Neural crest cell (in vitro differentiated cells): ENCODE data around the gene NECTIN2. TPM values are rescaled to one million over a fixed set of nuclear protein-coding genes. Genes with fewer than 3 reads are reported as not detected.
A peak's percentile ranks its signal among the peaks of the same experiment; 100 is the strongest.
"Not testable (repeated sequence)": the region's sequence is repeated elsewhere in the genome, so short reads cannot be mapped to it uniquely, and the experiment has no call there.

Experiments
- DNase-seq: peaks from one replicate; pipeline ENCODE4 v3.0.0; 2021; ENCODE audit warnings: low read depth, mixed read lengths, low spot score
- H3K27ac Mint-ChIP-seq: one replicate; pipeline ENCODE4 v1.8.0; 2021; ENCODE audit warnings: mild to moderate bottlenecking, mixed read lengths; ENCODE audit not compliant: unreplicated experiment
- H3K27me3 Mint-ChIP-seq: 2 replicates; pipeline ENCODE4 v1.8.0; 2021; ENCODE audit warnings: low read depth, mild to moderate bottlenecking, mixed read lengths
- H3K36me3 Mint-ChIP-seq: 2 replicates; pipeline ENCODE4 v1.8.0; 2021; ENCODE audit warnings: low read depth, mild to moderate bottlenecking, mixed read lengths
- H3K4me1 Mint-ChIP-seq: 2 replicates; pipeline ENCODE4 v1.8.0; 2021; ENCODE audit warnings: mixed read lengths
- H3K4me3 Mint-ChIP-seq: one replicate; pipeline ENCODE4 v1.8.0; 2021; ENCODE audit warnings: mild to moderate bottlenecking, mixed read lengths
- H3K9me3 Mint-ChIP-seq: 2 replicates; pipeline ENCODE4 v1.8.0; 2021; ENCODE audit warnings: mixed read lengths
- CTCF ChIP-seq: fragments of 200-600 bp; sonication (generic); conservative IDR thresholded peaks from 2 replicates; pipeline ENCODE4 v1.5.0; 2021; ENCODE audit warnings: antibody characterized with exemption, mild to moderate bottlenecking
- total RNA-seq: library from RNA; stranded (reverse); gene quantifications from 2 replicates; pipeline ENCODE4 v1.2.1, GENCODE V29; 2021

Gene NECTIN2
- total RNA-seq, 1 donor from 2014 or later: 76.2 TPM

GRCh38 chr19:44851427-44851826 is 5.3 kb downstream of the NECTIN2 start:
- Mint-ChIP-seq H3K27me3 (no peaks in the 10 kb centered on the region), H3K9me3 (no peaks in the 10 kb centered on the region), H3K4me3 (no peak overlapping the region), H3K27ac (no peak overlapping the region), H3K4me1 (peaks cover 37% of the 10 kb centered on the region), H3K36me3 (no peaks in the 10 kb centered on the region)
- no peak for DNase-seq
- no peak for TF ChIP-seq CTCF

GRCh38 chr19:44855606-44856005 is 9.5 kb downstream of the NECTIN2 start:
- H3K27me3 Mint-ChIP-seq: no peaks in the 10 kb centered on the region
- no peaks in the 10 kb centered on the region for H3K36me3 Mint-ChIP-seq
- TF ChIP-seq CTCF: no peak
- H3K9me3 Mint-ChIP-seq: no peaks in the 10 kb centered on the region
- peaks cover 4% of the 10 kb centered on the region for H3K4me1 Mint-ChIP-seq
- no peak for DNase-seq
- H3K27ac Mint-ChIP-seq: no peak overlapping the region
- H3K4me3 Mint-ChIP-seq: no peak overlapping the region

- peak overlapping the region; percentile 5 for H3K27ac Mint-ChIP-seq
- peaks cover 9% of the 10 kb centered on the region for H3K36me3 Mint-ChIP-seq
- no peak for DNase-seq
- no peak for TF ChIP-seq CTCF
- no peak overlapping the region for H3K4me3 Mint-ChIP-seq
- peaks cover 2% of the 10 kb centered on the region for H3K9me3 Mint-ChIP-seq
- no peaks in the 10 kb centered on the region for H3K27me3 Mint-ChIP-seq
- H3K4me1 Mint-ChIP-seq: peaks cover 4% of the 10 kb centered on the region
Observed at GRCh38 chr19:44856421-44857083, 10.5 kb downstream of the NECTIN2 start.

- no peak for DNase-seq
- H3K27ac Mint-ChIP-seq: no peak overlapping the region
- H3K4me3 Mint-ChIP-seq: no peak overlapping the region
- H3K9me3 Mint-ChIP-seq: peaks cover 3% of the 10 kb centered on the region
- no peaks in the 10 kb centered on the region for H3K4me1 Mint-ChIP-seq
- no peak for TF ChIP-seq CTCF
- H3K36me3 Mint-ChIP-seq: peaks cover 14% of the 10 kb centered on the region
- H3K27me3 Mint-ChIP-seq: no peaks in the 10 kb centered on the region
Observed at GRCh38 chr19:44857837-44858236, 11.7 kb downstream of the NECTIN2 start.

GRCh38 chr19:44861576-44861975 is 15.5 kb downstream of the NECTIN2 start:
- H3K27me3 Mint-ChIP-seq, H3K9me3 Mint-ChIP-seq, H3K4me1 Mint-ChIP-seq, H3K4me3 Mint-ChIP-seq, DNase-seq: not testable (repeated sequence)
- Mint-ChIP-seq H3K27ac (peak overlapping the region; percentile 75), H3K36me3 (peaks cover 14% of the 10 kb centered on the region)

- H3K27me3 Mint-ChIP-seq: no peaks in the 10 kb centered on the region
- no peak overlapping the region for H3K4me3 Mint-ChIP-seq
- H3K4me1 Mint-ChIP-seq: no peaks in the 10 kb centered on the region
- H3K27ac Mint-ChIP-seq: no peak overlapping the region
- no peak for TF ChIP-seq CTCF
- peaks cover 3% of the 10 kb centered on the region for H3K9me3 Mint-ChIP-seq
- no peak for DNase-seq
- peaks cover 18% of the 10 kb centered on the region for H3K36me3 Mint-ChIP-seq
Observed at GRCh38 chr19:44863990-44864389, 17.9 kb downstream of the NECTIN2 start.
